ENCODE results near the gene ADCY5.

Gene ADCY5

DNA sequence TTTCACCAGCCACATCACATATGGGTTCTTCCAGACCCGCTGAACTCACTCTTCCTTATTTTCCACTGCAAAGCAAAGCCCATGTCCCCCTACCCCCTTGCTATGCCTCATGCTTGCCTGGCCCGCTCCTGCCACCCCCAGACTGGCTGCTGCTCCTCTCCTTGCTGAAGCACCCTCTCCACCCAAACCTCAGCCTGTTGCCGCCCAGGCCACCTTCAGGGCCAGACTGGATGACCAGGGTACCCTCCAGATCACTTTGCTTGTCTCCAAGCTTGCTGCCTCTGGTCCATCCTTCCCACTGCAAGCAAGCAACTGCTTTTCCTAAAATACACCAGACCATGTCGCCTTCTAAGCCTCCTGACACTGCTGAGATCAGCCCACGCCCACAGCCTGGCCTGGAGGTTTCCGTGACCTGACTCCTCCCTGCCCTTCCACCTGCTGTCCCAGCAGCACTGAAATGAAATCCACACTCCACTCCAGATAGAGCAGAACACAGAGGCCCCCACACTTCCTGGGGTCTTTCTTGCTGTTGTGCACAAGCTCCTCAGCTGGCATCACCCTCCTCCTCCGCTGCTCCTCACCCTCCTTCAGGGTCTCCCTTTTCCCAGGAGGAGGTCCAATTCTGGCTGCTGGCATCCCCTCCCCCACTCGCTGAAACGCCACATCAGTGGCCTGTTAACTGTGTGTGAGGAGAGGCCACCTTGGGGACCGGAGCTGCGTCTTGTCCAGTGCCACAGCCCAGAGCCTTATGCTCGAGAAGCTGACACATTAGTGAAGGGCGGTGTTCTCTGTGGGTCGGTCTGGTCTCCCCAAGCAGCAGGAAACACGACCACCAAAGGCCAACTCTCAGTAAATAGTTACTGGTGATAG, 99.1 kb downstream of the ADCY5 start:
- Histone ChIP-seq H2BK120ac (ENCODE audit: low read depth, low read length) (no peak overlapping the region), H3K4me1 (ENCODE audit: control insufficient read depth, low read depth, low read length) (no peaks in the 10 kb centered on the region), H3K18ac (ENCODE audit: low read length) (no peak overlapping the region), H3K4me2 (ENCODE audit: low read length) (no peak overlapping the region), H4K8ac (ENCODE audit: low read depth, low read length) (no peak overlapping the region), H3K79me1 (ENCODE audit: low read length) (no peaks in the 10 kb centered on the region), H3K36me3 (ENCODE audit: control insufficient read depth, insufficient read depth, low read length) (no peaks in the 10 kb centered on the region), H4K5ac (ENCODE audit: low read length) (no peak overlapping the region), H3K27ac (ENCODE audit: low read depth, low read length) (no peak overlapping the region), H2AK5ac (ENCODE audit: low read length) (no peak overlapping the region), H3K4me3 (ENCODE audit: low read length) (no peak overlapping the region), H3K79me2 (ENCODE audit: control insufficient read depth, insufficient read depth, low read length) (no peaks in the 10 kb centered on the region), H3K9ac (ENCODE audit: low read length) (no peak overlapping the region), H2BK5ac (ENCODE audit: low read length) (no peak overlapping the region), H2BK15ac (replicated peaks; ENCODE audit: low read depth) (no peak overlapping the region), H3K23ac (ENCODE audit: low read length) (no peak overlapping the region), H3K56ac (ENCODE audit: low read length) (no peak overlapping the region), H3K4ac (ENCODE audit: low read depth, low read length) (no peak overlapping the region), H3K27me3 (ENCODE audit: insufficient read depth, low read length, poor library complexity) (no peaks in the 10 kb centered on the region)
- WGBS (ENCODE audit: extremely low coverage, insufficient coverage, low lambda C conversion rate) = no CpG with 5 or more reads among the region's 15 CpGs
- no peak for DNase-seq

DNA sequence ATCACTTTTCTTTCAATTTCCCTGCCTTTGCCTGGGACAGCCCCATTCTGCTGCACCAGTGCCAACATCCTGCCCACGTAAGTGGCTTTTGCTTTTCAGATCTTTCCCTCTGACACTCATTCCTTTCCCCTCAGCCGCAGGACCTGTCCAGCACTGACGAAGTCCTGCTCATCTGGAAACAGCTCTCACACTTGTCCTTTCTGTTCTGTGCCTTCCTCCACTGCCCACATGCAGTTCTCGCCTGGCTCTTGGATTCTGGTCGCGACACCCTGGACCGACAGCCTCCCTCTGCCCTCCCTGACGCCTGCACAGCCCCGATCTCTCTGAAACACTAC, 99.7 kb downstream of the ADCY5 start:
- H2BK5ac ChIP-seq (ENCODE audit: low read length) = no peak overlapping the region
- no peak overlapping the region for H2BK15ac ChIP-seq (replicated peaks; ENCODE audit: low read depth)
- no peak overlapping the region for H4K8ac ChIP-seq (ENCODE audit: low read depth, low read length)
- H3K4me2 ChIP-seq (ENCODE audit: low read length) = no peak overlapping the region
- H3K36me3 ChIP-seq (ENCODE audit: control insufficient read depth, insufficient read depth, low read length) = no peaks in the 10 kb centered on the region
- no peak overlapping the region for H3K23ac ChIP-seq (ENCODE audit: low read length)
- no peaks in the 10 kb centered on the region for H3K27me3 ChIP-seq (ENCODE audit: insufficient read depth, low read length, poor library complexity)
- H3K4me1 ChIP-seq (ENCODE audit: control insufficient read depth, low read depth, low read length) = peaks cover 3% of the 10 kb centered on the region
- H3K27ac ChIP-seq (ENCODE audit: low read depth, low read length) = no peak overlapping the region
- H3K9ac ChIP-seq (ENCODE audit: low read length) = no peak overlapping the region
- no peak overlapping the region for H2BK120ac ChIP-seq (ENCODE audit: low read depth, low read length)
- no peak overlapping the region for H3K4me3 ChIP-seq (ENCODE audit: low read length)
- no peaks in the 10 kb centered on the region for H3K79me1 ChIP-seq (ENCODE audit: low read length)
- WGBS (ENCODE audit: extremely low coverage, insufficient coverage, low lambda C conversion rate) = no CpG with 5 or more reads among the region's 9 CpGs
- H3K56ac ChIP-seq (ENCODE audit: low read length) = no peak overlapping the region
- DNase-seq = no peak
- no peak overlapping the region for H3K18ac ChIP-seq (ENCODE audit: low read length)
- no peak overlapping the region for H4K5ac ChIP-seq (ENCODE audit: low read length)
- H3K4ac ChIP-seq (ENCODE audit: low read depth, low read length) = no peak overlapping the region
- no peaks in the 10 kb centered on the region for H3K79me2 ChIP-seq (ENCODE audit: control insufficient read depth, insufficient read depth, low read length)
- H2AK5ac ChIP-seq (ENCODE audit: low read length) = no peak overlapping the region

DNA sequence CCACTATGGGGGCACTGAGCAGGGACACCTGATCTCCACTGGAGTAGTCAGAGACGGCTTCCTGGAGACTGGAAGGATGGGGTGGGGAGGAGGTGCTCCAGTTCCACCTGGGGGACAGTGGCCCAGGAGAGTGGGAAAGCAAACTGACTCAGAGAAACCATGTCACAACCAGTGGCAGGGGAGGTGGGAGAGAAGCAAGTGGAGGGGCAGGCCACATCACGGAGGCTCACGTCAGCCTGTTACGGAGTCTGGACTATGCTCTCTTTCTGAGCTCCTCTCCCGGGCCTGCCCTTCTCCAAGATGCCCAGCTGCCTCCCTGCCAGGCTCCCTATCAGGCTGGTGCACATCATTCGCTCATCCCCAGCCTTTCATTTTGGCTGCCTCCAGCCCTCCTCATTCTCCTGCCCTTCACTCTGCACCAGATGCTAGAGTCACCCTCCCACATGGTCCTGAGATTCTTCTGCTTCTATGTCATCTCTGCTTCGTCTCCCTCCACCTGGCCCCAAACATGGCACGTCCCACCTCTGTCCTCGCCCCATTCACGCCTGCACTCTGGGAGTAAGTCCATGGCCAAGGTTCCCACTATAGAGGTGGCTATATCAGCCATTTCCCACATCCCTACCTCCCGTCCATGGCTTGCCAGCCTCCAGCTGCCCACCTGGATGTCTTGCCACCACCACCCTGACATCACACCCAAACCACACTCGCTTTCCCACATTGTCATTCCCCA, 100.3 kb downstream of the ADCY5 start:
- no peak overlapping the region for H2BK5ac ChIP-seq (ENCODE audit: low read length)
- no peak overlapping the region for H3K23ac ChIP-seq (ENCODE audit: low read length)
- H3K27ac ChIP-seq (ENCODE audit: low read depth, low read length) = no peak overlapping the region
- H4K8ac ChIP-seq (ENCODE audit: low read depth, low read length) = no peak overlapping the region
- H3K56ac ChIP-seq (ENCODE audit: low read length) = no peak overlapping the region
- no peak overlapping the region for H3K4ac ChIP-seq (ENCODE audit: low read depth, low read length)
- no peak overlapping the region for H4K5ac ChIP-seq (ENCODE audit: low read length)
- no peak overlapping the region for H2AK5ac ChIP-seq (ENCODE audit: low read length)
- peaks cover 3% of the 10 kb centered on the region for H3K4me1 ChIP-seq (ENCODE audit: control insufficient read depth, low read depth, low read length)
- no peak overlapping the region for H3K4me3 ChIP-seq (ENCODE audit: low read length)
- H3K79me2 ChIP-seq (ENCODE audit: control insufficient read depth, insufficient read depth, low read length) = no peaks in the 10 kb centered on the region
- no CpG with 5 or more reads among the region's 12 CpGs for WGBS (ENCODE audit: extremely low coverage, insufficient coverage, low lambda C conversion rate)
- no peak overlapping the region for H3K18ac ChIP-seq (ENCODE audit: low read length)
- H3K79me1 ChIP-seq (ENCODE audit: low read length) = no peaks in the 10 kb centered on the region
- no peaks in the 10 kb centered on the region for H3K36me3 ChIP-seq (ENCODE audit: control insufficient read depth, insufficient read depth, low read length)
- H3K4me2 ChIP-seq (ENCODE audit: low read length) = no peak overlapping the region
- no peak overlapping the region for H2BK120ac ChIP-seq (ENCODE audit: low read depth, low read length)
- no peak for DNase-seq
- H3K9ac ChIP-seq (ENCODE audit: low read length) = no peak overlapping the region
- no peak overlapping the region for H2BK15ac ChIP-seq (replicated peaks; ENCODE audit: low read depth)
- H3K27me3 ChIP-seq (ENCODE audit: insufficient read depth, low read length, poor library complexity) = no peaks in the 10 kb centered on the region

DNA sequence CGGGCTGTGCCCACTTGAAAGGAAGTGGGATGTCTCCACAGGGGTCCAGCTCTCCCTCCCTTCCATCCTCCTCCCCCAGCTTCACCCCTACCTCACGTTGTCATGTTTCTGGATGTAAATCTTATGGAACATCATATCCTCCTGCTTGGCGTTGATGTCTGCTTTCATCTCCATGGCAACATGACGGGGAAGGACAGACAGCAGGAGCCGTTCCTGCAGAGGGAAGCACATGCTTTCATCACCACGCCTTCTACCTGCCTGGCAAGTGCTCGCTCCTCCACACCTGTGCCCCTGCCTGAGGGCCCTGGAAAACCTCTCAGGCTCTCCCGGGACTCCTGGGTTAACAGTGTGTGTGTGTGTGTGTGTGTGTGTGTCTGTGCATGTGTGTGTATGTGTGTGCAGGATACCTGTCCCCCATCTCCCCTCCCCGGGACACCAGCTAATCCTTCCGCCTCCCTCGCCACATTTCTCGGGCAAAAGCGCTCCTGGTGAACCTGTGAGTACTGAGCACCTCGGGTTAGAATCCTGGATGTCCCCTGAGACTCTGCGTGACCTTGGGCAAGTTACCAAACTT, 101.1 kb downstream of the ADCY5 start:
- no peak overlapping the region for H3K27ac ChIP-seq (ENCODE audit: low read depth, low read length)
- DNase-seq = peak; percentile 66
- H3K23ac ChIP-seq (ENCODE audit: low read length) = no peak overlapping the region
- no peak overlapping the region for H4K8ac ChIP-seq (ENCODE audit: low read depth, low read length)
- no peak overlapping the region for H4K5ac ChIP-seq (ENCODE audit: low read length)
- H2BK5ac ChIP-seq (ENCODE audit: low read length) = no peak overlapping the region
- no peak overlapping the region for H2AK5ac ChIP-seq (ENCODE audit: low read length)
- H3K36me3 ChIP-seq (ENCODE audit: control insufficient read depth, insufficient read depth, low read length) = no peaks in the 10 kb centered on the region
- H3K79me1 ChIP-seq (ENCODE audit: low read length) = no peaks in the 10 kb centered on the region
- H3K79me2 ChIP-seq (ENCODE audit: control insufficient read depth, insufficient read depth, low read length) = no peaks in the 10 kb centered on the region
- H3K56ac ChIP-seq (ENCODE audit: low read length) = no peak overlapping the region
- WGBS (ENCODE audit: extremely low coverage, insufficient coverage, low lambda C conversion rate) = no CpG with 5 or more reads among the region's 15 CpGs
- no peak overlapping the region for H3K4ac ChIP-seq (ENCODE audit: low read depth, low read length)
- no peak overlapping the region for H2BK15ac ChIP-seq (replicated peaks; ENCODE audit: low read depth)
- H3K18ac ChIP-seq (ENCODE audit: low read length) = no peak overlapping the region
- peaks cover 3% of the 10 kb centered on the region for H3K4me1 ChIP-seq (ENCODE audit: control insufficient read depth, low read depth, low read length)
- H3K9ac ChIP-seq (ENCODE audit: low read length) = no peak overlapping the region
- H3K4me3 ChIP-seq (ENCODE audit: low read length) = no peak overlapping the region
- no peaks in the 10 kb centered on the region for H3K27me3 ChIP-seq (ENCODE audit: insufficient read depth, low read length, poor library complexity)
- no peak overlapping the region for H3K4me2 ChIP-seq (ENCODE audit: low read length)
- H2BK120ac ChIP-seq (ENCODE audit: low read depth, low read length) = no peak overlapping the region

DNA sequence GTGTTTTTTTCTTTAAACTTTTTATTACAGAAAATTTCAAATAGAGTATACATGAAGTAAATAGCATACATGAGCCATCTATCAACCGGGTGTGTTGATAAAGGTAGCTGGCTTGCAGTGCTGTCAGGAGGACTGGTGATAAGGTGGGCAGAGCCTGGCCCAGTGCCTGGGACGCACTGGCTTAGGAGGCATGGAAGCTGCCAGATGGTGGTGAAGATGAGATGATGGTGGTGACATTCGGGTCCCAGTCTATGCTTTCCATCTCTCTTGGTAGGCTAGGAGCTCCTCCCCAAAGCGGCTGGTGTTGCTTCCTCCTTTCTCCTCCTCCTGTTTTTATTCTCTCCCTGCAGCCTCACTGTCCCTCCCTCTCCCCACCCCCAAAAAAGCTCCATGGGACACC, 101.7 kb downstream of the ADCY5 start:
- H3K23ac ChIP-seq (ENCODE audit: low read length) = no peak overlapping the region
- no peak overlapping the region for H4K8ac ChIP-seq (ENCODE audit: low read depth, low read length)
- H3K79me1 ChIP-seq (ENCODE audit: low read length) = no peaks in the 10 kb centered on the region
- no CpG with 5 or more reads among the region's 4 CpGs for WGBS (ENCODE audit: extremely low coverage, insufficient coverage, low lambda C conversion rate)
- H3K9ac ChIP-seq (ENCODE audit: low read length) = no peak overlapping the region
- no peak overlapping the region for H2BK120ac ChIP-seq (ENCODE audit: low read depth, low read length)
- H2BK5ac ChIP-seq (ENCODE audit: low read length) = no peak overlapping the region
- no peak overlapping the region for H3K18ac ChIP-seq (ENCODE audit: low read length)
- H3K27me3 ChIP-seq (ENCODE audit: insufficient read depth, low read length, poor library complexity) = no peaks in the 10 kb centered on the region
- H2BK15ac ChIP-seq (replicated peaks; ENCODE audit: low read depth) = no peak overlapping the region
- H2AK5ac ChIP-seq (ENCODE audit: low read length) = no peak overlapping the region
- H3K56ac ChIP-seq (ENCODE audit: low read length) = no peak overlapping the region
- H3K36me3 ChIP-seq (ENCODE audit: control insufficient read depth, insufficient read depth, low read length) = no peaks in the 10 kb centered on the region
- H3K27ac ChIP-seq (ENCODE audit: low read depth, low read length) = no peak overlapping the region
- no peak overlapping the region for H3K4me3 ChIP-seq (ENCODE audit: low read length)
- H4K5ac ChIP-seq (ENCODE audit: low read length) = no peak overlapping the region
- H3K4me1 ChIP-seq (ENCODE audit: control insufficient read depth, low read depth, low read length) = peaks cover 3% of the 10 kb centered on the region
- no peak overlapping the region for H3K4ac ChIP-seq (ENCODE audit: low read depth, low read length)
- H3K4me2 ChIP-seq (ENCODE audit: low read length) = no peak overlapping the region
- DNase-seq = no peak
- no peaks in the 10 kb centered on the region for H3K79me2 ChIP-seq (ENCODE audit: control insufficient read depth, insufficient read depth, low read length)
